Activated CD4-positive, alpha-beta T cell treated with anti-CD3 and anti-CD28 coated beads, Interleukin-2, amount 50 U/mL, for 16 hours (primary cell): ENCODE results near the gene ZNF385B.

Source experiments
- DNase-seq: peaks from one replicate; pipeline ENCODE4 v3.0.0-alpha.2; 2020

ZNF385B gene

DNA sequence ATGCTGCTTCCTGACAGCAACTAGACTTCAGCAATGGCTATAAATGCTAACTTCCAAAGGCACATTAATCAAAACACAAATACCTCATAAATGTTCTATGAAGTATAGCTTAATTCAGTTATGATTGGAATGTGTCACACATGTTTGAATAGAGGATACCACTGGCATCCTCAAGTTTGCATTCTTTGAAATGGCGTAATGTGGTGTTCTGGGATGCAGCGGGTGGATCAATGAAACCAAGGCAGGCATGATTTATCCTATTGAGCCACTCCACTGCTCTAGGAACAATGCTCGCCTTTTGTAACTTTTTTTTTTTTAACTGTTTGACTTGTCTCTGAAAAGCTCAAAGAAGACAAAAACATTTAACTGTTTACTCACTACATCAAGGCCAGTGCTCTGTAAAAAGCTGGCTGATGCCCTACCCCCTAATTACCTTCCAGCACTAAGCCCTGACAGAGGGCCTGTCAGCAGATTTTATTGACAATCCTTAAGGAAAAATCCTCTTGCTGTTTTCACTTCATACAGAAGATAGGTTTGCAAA, 318.0 kb downstream of the ZNF385B start:
- DNase-seq, result no peak

DNA sequence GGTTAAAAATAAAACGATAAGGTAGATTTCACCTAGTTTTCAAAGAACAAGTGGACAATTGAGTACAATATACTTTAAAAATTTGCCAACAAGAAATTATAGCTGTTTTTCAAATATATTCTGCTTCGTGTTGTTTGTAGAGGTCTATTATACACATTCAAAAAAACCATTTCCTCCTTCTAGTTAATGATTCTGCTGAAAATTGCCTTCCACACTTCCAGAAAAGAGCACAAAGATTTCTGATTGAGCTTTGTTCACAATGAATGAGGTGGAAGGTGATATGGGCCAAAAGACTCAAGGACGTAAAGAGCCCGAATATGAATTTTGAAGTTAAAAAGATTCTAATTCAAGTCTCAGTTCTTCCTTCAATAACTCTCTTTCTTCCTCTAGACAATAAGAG, 319.8 kb downstream of the ZNF385B start:
- no peak for DNase-seq

DNA sequence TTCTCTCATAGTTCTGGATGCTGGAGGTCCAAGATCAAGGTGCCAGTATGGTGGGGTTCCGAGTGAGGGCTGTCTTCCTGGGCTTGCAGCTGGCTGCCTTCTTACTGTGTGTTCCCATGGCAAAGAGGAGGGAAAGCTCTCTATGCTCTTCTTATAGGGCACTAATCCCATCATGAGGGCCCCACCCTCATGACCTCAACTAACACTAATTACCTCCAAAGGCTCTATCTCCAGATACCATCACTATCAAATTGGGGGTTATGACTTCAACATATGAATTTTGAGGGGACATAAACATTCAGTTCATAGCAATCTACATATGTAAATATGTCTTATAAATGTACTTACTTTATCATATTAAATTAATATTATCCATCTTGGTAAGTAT, 322.3 kb downstream of the ZNF385B start:
- no peak for DNase-seq

DNA sequence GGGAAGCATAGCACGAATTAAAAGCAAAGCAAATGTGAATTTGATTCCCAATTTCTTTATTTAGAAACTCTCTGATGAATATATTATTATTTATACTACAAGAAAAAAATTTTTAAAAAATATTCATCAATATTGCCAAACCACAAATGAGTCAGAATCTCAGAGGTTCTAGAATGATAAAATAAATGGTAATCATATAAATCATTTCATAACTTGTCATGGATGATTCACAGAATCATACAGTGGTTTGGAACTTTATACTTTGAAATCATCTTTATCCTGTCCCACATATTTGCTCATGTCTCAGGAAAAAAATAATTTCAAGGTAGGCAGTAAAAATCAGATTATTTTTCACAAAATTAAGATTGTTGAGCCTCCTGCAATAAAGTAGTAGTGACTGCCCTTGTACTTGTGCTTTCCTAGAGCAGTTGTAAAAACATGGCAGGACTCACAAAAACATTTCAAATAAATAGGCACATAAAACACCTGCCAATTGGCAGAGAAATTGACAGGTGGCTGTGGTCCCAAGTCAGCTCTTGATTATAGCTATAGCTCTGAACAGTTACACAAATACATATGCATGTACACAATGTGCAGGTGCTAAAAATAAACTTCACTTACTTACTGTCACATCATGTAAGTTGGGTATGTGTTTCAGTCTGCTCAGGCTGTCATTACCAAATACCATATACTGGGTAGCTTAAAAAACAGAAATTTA, 322.8 kb downstream of the ZNF385B start:
- no peak for DNase-seq

DNA sequence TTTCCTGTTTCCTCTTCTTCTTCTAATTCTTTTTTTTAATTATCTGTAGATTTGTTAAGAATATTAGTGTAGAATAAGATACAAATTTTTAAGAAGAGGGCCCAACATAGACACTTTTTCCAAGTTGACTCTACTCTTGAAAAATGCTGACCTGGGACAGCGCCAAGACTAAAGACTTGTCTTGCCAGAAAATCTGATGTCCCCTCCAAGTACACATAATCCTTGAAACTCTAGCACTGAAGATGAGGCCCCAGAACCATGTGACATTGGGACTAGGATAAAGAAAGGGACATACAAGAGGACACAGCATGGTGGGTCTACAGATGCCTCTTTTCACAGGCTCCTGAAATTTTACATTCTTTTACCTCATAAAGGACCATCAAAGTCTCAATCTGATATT, 325.2 kb downstream of the ZNF385B start:
- DNase-seq, result no peak

DNA sequence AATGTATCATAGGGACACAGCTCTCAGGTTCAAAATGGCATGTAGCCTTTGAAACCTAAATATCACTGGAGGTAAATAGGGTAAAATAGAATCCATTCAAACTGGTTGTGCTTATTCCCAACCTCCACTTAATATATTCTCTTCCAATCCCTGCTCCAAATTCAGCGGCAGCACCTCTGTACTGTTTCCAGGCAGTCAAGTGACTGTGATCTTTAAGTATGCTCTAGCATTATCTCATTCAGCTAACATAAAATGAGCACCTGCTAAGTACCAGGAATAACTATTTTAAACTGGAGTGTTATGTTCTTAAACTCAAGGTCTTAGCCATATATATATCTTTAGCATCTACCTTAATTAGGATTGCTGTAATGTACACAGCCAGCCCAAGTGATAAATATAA, 327.5 kb downstream of the ZNF385B start:
- DNase-seq, result no peak

DNA sequence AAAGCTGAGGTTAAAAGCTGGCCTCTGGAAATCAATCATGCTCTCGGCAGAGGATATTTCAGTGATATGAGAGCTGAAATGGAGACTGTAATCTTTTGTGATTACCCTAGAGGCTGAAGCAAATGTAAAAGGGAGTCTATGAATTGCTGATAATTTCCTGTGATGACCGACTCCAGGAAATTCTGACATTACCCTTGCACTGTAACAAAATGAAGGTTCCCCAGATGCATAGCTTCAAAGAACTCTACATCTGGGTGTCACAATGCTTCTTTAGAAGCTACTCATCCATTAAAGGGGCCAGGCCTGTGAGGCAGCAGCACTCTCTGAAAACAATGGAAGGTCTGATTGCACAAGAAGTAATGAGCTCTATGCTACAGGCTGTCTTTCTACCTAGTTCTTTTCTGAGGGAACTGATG, 328.5 kb downstream of the ZNF385B start:
- no peak for DNase-seq

DNA sequence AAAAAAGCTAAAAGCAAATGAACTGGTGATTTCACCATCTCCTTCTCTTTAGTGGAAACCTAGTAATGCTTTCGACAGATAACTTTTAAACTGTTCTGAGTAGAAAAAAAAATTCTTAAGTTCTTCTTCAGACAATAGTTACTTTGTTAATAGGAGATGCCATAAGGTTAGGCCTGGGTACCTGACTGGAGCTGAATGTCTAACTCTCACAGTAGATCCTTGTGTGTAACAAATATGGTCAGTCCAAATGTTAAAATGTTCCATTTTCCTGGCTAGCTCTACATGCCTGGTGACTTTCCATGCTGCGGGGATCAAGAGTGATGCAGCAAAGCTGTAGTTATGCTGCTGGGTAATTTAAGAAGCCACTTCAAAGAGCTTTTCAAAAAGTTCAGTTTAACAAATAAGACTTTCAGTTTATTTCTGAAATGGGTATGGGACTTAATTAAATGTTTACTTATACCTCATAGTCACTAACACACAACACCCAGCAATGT, 332.8 kb downstream of the ZNF385B start:
- no peak for DNase-seq

DNA sequence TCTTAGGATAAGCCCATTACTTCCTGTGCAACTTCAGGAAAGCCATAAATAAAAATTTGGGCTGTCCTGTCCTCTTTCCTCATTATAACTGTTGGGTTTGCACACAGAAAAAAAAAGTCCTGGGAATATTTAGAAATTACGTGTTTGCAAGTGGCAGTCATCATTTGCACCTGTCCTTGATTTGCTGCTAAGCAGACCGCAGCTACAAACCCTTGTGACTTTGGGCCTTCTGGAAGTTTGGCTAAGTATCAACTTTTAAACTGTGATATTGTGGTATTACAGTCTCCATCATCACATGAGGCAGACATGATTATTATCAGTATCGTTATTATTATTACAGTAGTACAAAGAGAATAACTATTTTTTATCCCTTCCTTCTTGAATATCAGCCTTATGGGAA, 336.1 kb downstream of the ZNF385B start:
- DNase-seq, result no peak

DNA sequence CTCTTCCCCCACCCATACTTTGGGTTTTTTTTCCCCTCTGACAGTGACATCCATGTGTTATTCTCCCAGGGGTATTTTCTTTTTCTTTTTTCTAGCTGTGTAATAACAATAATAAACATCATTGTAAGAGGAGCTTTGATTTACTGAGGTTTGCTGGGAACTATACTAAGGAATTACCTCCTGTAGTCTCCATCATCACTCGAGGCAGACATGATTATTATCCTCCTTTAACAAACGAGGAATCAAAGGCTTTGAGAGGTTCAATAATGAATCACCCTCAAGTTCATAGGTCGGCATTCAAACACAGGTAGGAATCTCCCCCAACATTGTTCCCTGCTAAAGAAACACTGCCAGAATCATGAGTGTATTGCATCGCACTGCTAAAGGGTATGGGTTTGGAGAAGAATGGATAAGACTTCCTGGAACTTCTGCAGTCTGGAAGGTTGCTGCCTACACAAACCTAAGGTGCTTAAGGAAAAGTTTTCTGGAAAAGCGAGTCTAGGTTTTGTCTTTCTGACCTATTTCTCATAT, 336.5 kb downstream of the ZNF385B start:
- DNase-seq, result no peak

DNA sequence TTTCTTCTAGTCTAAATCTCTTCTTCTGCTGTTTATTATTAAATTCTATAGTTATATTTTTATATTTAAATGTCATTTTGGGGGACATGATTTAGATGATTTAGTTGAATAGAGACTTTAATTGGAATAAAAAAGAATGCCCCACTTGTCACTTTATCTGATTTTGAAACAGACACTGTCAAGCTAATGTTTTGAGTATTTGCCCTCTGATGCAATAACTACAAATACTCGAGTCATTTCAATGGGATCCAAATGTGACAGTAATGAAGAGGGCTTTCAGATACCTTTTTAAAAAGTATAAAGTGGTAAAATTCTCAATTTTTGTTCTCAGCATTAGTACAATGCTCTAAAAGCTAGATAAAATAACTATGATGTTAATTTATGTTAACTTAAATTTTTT, 339.5 kb downstream of the ZNF385B start:
- DNase-seq, result no peak

DNA sequence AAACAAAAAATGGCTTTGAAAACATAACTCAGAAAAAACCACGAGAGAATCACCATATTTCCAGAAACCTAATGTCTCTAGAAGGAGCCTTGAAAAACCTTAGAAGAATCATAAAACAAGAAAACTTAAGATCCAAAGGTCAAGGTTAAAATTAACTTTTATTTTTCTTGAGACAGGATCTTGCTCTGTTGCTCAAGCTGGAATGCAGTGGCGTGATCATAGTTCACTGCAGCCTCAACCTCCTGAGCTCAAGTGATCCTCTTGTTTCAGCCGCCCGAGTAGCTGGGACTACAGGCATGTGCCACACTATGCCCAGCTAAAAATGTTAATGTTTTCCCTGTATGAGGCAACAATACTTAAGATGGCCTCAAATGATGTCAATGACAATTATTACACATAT, 342.6 kb downstream of the ZNF385B start:
- no peak for DNase-seq

DNA sequence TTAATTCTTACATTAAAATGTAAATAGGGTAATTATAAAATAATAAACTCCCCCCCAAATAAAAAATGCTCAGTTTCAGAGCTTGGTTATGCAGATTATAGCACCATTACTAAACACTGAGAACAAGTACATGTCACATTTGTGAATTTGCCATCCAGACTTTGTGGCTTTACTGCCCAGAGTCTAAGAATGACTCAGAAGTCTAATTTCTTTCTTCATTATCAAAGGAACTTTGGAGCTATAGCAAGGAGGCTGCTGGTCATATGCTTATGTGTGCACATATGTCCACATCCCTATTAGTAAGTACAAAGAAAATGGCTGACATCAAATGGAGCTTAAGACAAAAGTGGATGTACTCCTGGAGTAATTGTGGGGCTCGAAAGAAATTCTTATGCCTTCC, 348.2 kb downstream of the ZNF385B start:
- DNase-seq, result no peak

DNA sequence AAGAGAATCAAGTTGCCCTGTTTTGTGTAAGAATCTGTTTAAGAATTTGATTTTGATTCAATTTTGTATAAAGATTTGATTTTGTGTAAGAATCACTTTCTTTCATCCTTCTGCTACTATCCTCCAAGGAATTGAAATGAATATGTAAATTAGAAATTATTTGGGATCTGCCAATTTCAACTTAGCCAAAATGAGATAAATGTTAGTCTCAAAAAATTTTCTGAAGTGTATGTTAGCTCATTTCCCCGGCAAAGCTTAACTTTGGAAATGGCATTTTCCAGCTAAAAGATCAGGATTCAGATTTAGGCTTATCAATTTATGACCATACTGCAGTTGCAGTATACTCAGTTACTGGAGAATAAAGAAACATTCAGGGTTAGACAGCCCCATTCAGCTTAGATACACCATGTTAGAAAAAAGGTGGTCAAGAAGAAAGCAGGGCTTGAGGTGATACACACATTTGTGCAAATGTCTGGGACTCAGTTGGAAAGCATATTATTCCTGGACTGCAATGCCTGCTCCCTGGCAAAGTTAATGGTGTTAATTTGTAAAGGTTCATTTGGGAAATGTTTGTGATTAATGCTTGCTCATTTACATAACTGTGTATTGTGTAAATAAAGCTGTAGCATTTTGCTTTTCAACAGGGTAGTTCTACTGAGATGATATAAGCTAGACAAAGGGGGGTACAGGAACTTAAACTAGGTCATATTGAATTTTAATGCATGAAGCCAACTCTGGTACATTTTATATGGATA, 349.0 kb downstream of the ZNF385B start:
- no peak for DNase-seq

DNA sequence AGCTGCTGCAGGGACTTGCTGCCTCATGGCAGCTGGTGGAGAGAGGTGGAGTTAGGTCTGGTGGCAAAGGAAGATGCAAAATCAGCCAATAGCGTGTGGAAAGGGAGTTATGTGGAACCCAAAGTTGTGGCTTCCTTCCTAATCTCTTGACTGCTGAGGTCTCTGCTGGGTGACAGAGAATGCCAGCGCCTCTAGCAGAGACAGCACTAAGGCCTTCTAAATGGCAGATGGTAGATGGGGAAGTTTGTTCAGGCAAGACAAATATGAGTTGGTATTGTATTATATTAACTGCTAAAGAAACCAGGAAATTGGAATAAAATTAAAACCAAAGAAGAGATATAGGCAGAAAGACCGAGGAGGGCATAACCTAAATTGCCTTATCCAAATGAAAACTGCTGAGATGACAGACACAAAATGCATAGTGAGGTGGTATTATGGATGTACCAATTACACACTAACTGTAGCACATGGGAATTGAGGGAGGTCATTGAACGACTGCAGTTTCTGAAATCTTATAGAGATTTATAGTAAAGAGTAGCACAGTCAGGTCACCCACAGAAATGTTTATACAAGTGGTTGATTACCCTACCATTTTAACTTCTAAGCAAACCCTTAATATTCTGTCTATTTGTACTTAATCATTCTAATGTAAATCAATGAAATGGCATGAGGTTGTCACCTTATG, 350.2 kb downstream of the ZNF385B start:
- no peak for DNase-seq

DNA sequence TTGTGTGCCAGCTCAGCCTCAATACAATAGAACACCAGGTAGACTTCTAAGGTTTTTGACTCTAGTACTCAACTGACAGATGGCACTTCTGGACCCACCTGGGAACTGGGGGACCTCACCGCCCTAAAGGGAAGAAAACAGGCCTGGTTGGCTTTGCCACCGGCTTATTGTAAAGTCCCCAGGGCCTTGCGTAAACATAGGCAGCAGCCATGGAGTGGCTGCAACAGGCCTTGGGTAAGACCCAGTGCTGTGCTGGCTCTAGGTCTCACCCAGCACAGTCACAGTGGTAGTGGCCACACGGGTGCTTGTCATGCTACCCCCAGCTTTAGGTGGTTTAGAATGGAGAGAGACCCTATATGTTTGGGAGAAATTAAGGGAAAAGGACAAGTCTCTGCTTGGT, 366.1 kb downstream of the ZNF385B start:
- no peak for DNase-seq

DNA sequence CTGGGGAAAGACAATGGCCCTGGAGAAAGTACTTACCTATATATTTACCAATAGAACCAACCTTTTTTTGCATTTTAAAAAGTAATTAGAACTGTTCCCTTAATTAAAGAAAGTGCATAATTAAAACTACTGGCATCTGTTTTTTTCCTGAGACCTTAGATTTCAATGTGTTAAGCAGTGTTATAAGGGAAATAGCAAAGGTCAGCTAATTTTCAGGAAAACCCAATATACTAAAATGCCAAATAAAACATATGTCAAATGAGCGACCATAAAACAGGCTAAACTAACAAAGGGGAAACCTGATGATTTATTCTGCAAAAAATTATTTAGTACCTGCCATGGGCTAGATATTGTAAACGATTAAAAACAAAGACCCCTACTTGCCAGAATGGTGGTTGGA, 372.8 kb downstream of the ZNF385B start:
- no peak for DNase-seq

DNA sequence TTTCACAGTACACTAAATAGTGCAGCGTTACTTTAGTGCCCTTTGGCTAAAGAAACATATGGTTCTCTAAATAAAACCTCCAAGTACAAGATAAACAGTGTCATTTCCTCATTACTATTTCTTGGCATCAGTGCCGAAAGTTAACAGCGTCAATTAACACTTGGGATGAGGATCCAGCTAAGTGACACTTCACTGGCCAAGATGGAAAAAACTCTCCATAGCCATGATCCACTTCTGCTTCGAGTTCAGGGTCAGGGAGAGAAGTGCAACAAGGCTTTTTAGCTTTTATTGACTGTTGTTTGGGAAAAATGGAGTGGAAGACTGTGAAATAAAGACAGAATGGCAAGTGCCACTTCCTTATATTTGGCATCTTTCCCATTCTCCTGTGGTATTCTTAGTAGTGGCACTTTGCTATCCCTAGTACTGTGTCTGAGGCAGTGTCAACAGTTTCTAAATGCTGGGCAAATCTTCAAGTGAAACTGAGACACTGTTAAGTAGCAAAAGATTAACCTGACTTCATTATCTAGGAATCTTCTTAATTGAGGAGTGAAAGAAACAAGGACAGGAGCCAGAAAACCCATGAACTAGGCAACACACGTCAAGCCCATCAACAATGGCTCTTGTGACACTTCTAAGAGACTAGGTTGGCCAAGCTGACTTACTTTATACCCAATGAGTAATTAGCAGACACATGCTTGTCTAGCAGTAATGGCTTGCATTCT, 374.2 kb downstream of the ZNF385B start:
- no peak for DNase-seq

DNA sequence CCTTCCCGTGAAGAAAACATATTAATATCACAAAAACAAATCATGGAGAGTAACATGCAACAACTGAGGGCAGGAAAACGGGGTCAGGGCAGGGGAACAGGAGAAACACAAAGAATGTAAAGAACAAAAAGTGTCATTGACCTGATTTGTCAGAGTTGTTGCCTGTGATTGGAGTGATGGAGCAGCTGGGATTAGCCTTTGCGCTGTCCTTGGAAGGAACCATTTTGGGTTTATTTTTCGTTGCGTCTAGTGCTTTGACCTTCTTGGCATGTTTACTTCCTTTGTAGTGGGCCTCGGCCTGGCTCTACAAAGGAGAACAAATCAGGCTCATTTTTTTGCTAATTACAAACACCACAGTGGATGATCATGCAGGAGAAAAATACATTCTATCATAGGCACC, 378.3 kb downstream of the ZNF385B start:
- no peak for DNase-seq

DNA sequence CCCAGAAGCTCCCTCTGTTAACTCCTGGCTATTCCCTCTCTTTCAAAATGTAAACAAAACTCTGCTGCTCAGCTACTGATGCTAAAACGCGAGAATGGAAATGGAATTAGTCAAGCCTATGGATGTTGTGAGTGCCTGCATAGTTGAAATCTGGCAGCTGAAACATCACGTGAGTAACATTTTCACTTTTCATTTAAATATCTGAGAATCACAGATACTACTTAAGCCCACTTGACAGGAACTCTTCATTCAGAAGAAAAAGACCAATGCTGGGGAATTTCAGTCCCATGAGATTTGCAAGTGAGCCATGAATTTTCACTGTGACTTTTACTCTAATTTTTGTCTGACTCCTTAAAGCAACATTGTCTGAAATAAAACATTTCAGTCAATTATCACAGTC, 381.5 kb downstream of the ZNF385B start:
- DNase-seq, result no peak

DNA sequence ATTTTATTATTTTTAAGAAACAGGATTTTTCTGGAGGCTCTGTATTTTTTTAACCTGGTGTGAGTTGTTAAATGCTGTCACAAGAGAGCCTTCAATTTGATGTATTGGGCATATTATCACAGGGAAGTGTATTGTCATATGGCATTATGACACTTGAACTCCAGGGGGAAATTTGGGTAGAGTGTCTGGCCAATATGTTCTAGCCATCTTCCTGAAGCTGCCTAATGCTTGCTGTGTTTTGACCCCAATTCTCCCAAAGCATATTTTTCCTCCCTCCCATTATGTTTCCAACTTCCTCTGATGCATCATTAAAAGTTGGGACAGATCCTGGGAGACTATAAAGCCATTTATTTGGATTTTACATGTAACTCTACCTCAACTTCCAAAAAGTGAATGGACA, 382.6 kb downstream of the ZNF385B start:
- DNase-seq, result no peak

DNA sequence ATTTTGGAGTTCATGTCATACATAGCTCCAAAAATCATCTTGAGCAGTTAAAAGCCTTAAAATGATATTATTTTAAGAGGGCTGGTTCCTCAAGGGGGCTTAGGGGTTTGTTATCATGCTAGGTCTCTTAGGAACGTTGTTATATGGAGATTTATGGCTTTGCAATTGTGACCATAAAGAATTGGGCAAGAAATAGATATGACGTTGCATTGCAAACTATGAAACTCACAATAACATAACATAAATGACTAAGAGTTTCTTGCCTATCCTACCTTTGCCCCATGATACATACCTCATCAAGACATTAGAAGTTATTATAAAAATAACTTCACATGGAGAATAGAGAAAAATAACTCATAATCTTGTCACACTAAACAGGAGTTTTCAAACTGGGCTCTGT, 390.4 kb downstream of the ZNF385B start:
- no peak for DNase-seq

DNA sequence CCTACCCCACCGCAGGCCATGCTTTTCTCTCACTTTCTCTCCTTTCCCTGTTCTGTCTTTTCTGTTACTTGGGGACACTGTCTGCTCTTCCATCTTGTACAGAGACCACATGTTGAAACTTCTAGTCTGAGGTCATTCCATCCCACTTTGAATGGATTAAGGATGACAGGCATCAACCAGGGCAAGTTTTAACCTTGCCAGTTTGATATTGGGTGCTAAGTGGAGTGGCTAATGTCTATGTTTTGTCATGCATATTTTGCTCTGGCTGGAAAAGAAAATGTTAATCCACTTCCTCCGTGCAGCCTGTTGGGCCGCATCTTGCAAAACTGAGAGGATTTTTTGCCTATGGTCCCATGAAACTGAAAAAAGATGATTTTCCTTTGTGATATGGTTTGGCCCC, 391.3 kb downstream of the ZNF385B start:
- no peak for DNase-seq
